HepG2 (cell line): ENCODE data around the gene CBY1. TPM values are rescaled to one million over a fixed set of nuclear protein-coding genes. Genes with fewer than 3 reads are reported as not detected.

Experiments
- AHR ChIP-seq: IDR thresholded peaks from 2 replicates; pipeline ENCODE4 v1.6.1; 2018; ENCODE audit warnings: missing genetic modification reagents, missing compliant biosample characterization
- ATF2 ChIP-seq: sonication (generic); formaldehyde crosslinking; IDR thresholded peaks from 2 replicates; pipeline ENCODE4 v1.4.0; 2020; ENCODE audit warnings: missing genetic modification reagents
- BCL6 ChIP-seq: IDR thresholded peaks from 2 replicates; pipeline ENCODE4 v1.6.1; 2016; ENCODE audit warnings: missing genetic modification reagents, missing compliant biosample characterization
- IRF2 ChIP-seq: IDR thresholded peaks from 2 replicates; pipeline ENCODE4 v1.6.1; 2018; ENCODE audit warnings: missing genetic modification reagents, missing compliant biosample characterization
- MEIS1 ChIP-seq: sonication (generic); formaldehyde crosslinking; IDR thresholded peaks from 2 replicates; pipeline ENCODE4 v1.9.0; 2021; ENCODE audit warnings: mild to moderate bottlenecking, missing genetic modification reagents, moderate library complexity, borderline replicate concordance
- ONECUT2 ChIP-seq: sonication (generic); formaldehyde crosslinking; IDR thresholded peaks from 2 replicates; pipeline ENCODE4 v1.4.0; 2020; ENCODE audit warnings: missing genetic modification reagents
- RXRB ChIP-seq: IDR thresholded peaks from 2 replicates; pipeline ENCODE4 v1.6.1; 2016; ENCODE audit warnings: borderline replicate concordance, missing genetic modification reagents, missing compliant biosample characterization
- SAP130 ChIP-seq: IDR thresholded peaks from 2 replicates; pipeline ENCODE4 v1.6.1; 2016; ENCODE audit warnings: low read depth
- SNAPC4 ChIP-seq: sonication (generic); formaldehyde crosslinking; IDR thresholded peaks from 2 replicates; pipeline ENCODE4 v1.4.0; 2020; ENCODE audit warnings: mild to moderate bottlenecking, missing genetic modification reagents
- TBX2 ChIP-seq: sonication (generic); formaldehyde crosslinking; IDR thresholded peaks from 2 replicates; pipeline ENCODE4 v1.5.0; 2020; ENCODE audit warnings: missing genetic modification reagents, mild to moderate bottlenecking, borderline replicate concordance
- YEATS2 ChIP-seq: sonication (generic); formaldehyde crosslinking; IDR thresholded peaks from 2 replicates; pipeline ENCODE4 v1.4.0; 2020; ENCODE audit warnings: missing genetic modification reagents, borderline replicate concordance
- ZBTB1 ChIP-seq: sonication (generic); formaldehyde crosslinking; IDR thresholded peaks from 2 replicates; pipeline ENCODE4 v1.4.0; 2020; ENCODE audit warnings: missing genetic modification reagents, borderline replicate concordance
- ZFP36L1 ChIP-seq: sonication (generic); formaldehyde crosslinking; IDR thresholded peaks from 2 replicates; pipeline ENCODE4 v1.8.0; 2022; ENCODE audit warnings: mild to moderate bottlenecking, missing genetic modification reagents, moderate library complexity
- ZNF225 ChIP-seq: sonication (generic); formaldehyde crosslinking; IDR thresholded peaks from 2 replicates; pipeline ENCODE4 v1.4.0; 2020; ENCODE audit warnings: mild to moderate bottlenecking, missing genetic modification reagents
- ZNF280B ChIP-seq: sonication (generic); formaldehyde crosslinking; IDR thresholded peaks from 2 replicates; pipeline ENCODE4 v1.5.0; 2020; ENCODE audit warnings: missing genetic modification reagents, mild to moderate bottlenecking, borderline replicate concordance
- ZNF570 ChIP-seq: sonication (generic); formaldehyde crosslinking; IDR thresholded peaks from 2 replicates; pipeline ENCODE4 v1.4.0; 2020; ENCODE audit warnings: mild to moderate bottlenecking, missing genetic modification reagents, borderline replicate concordance
- ZNF839 ChIP-seq: sonication (generic); formaldehyde crosslinking; IDR thresholded peaks from 2 replicates; pipeline ENCODE4 v1.4.0; 2020; ENCODE audit warnings: missing genetic modification reagents, mild to moderate bottlenecking, borderline replicate concordance
- ZUFSP ChIP-seq: sonication (generic); formaldehyde crosslinking; IDR thresholded peaks from 2 replicates; pipeline ENCODE4 v1.9.0; 2021; ENCODE audit warnings: missing genetic modification reagents, mild to moderate bottlenecking, borderline replicate concordance
- polyA plus RNA-seq, 8 experiments: library from polyadenylated mRNA; depleted of rRNA in 3 of 8; stranded (reverse) in 7 of 8; unstranded in 1 of 8; fragments of >200 nt; fragmentation: Illumina TruSeq in 4 of 8; extraction: Trizol in 4 of 8; gene quantifications; 2 replicates each; pipeline versions ENCODE4 v1.2.1 to v1.2.3, GENCODE V29; 2011 to 2016; ENCODE audit warnings: low read depth in 4 of 8, missing spikeins in 1 of 8, mixed read lengths in 1 of 8; ENCODE audit not compliant: insufficient read depth in 1 of 8
- total RNA-seq, 5 experiments: library from RNA; depleted of rRNA; stranded (reverse); fragments of >200 nt; fragmentation: Illumina TruSeq; extraction: Trizol; gene quantifications; 2 replicates each; pipeline ENCODE4 v1.2.3, GENCODE V29; 2016; ENCODE audit warnings: low read depth in 1 of 5

The CBY1 gene
- total and polyA plus RNA-seq, 2 of the 13 experiments (the other 11 are each of a cell fraction or from before 2014, with no cell fraction given): 19.7 to 20.3 TPM

- TF ChIP-seq SNAPC4 (CRISPR knock-in tag) (no peak), IRF2 (CRISPR knock-in tag) (0 out of 2 replicates have a peak, but pooled peaks have one; percentile 21), ATF2 (CRISPR knock-in tag) (peak; percentile 98), ZNF225 (0 out of 2 replicates have a peak, but pooled peaks have one; percentile 4), ZNF280B (CRISPR knock-in tag) (no peak), ONECUT2 (CRISPR knock-in tag) (no peak), ZBTB1 (CRISPR knock-in tag) (no peak), MEIS1 (CRISPR knock-in tag) (no peak), ZNF839 (CRISPR knock-in tag) (no peak), ZUFSP (CRISPR knock-in tag) (no peak), SAP130 (CRISPR knock-in tag) (peak; percentile 91), YEATS2 (CRISPR knock-in tag) (no peak; the same call in 1 of the 2 replicates), BCL6 (CRISPR knock-in tag) (no peak; the same call in 1 of the 2 replicates), AHR (CRISPR knock-in tag) (peak; percentile 41; the same call in 1 of the 2 replicates), ZNF570 (CRISPR knock-in tag) (no peak), TBX2 (CRISPR knock-in tag) (peak; percentile 75), RXRB (CRISPR knock-in tag) (0 out of 2 replicates have a peak, but pooled peaks have one; percentile 25), ZFP36L1 (CRISPR knock-in tag) (no peak)
These were observed 44.6 kb downstream of the CBY1 start, which contains the start of gene JOSD1 (continued) for GRCh38 chr22:38700789-38701628.
